ENCODE data around the gene FNDC7.
"Not testable (repeated sequence)": the region's sequence is repeated elsewhere in the genome, so short reads cannot be mapped to it uniquely, and the experiment has no call there.

The FNDC7 gene

GRCh38 chr1:108712606-108713150, at the start of gene FNDC7:
FNDC7 (plus strand) TSS chr1:108712908; CDS start chr1:108712934, 26 bp downstream.
- no peak for FAIRE-seq

- no peak for FAIRE-seq
Observed at GRCh38 chr1:108663074-108663473, 49.6 kb upstream of the FNDC7 start.

GRCh38 chr1:108664481-108664880, 48.2 kb upstream of the FNDC7 start:
- no peak for FAIRE-seq

- no peak for FAIRE-seq
Observed at GRCh38 chr1:108665067-108665466, 47.6 kb upstream of the FNDC7 start.

GRCh38 chr1:108665771-108666170, 46.9 kb upstream of the FNDC7 start:
- no peak for FAIRE-seq

- FAIRE-seq = not testable (repeated sequence)
Observed at GRCh38 chr1:108667422-108667821, 45.3 kb upstream of the FNDC7 start.

GRCh38 chr1:108668777-108669176, 43.9 kb upstream of the FNDC7 start:
- FAIRE-seq = no peak

- FAIRE-seq = no peak
Observed at GRCh38 chr1:108669679-108670078, 43.0 kb upstream of the FNDC7 start.

GRCh38 chr1:108670131-108670773, 42.5 kb upstream of the FNDC7 start:
- FAIRE-seq = no peak

GRCh38 chr1:108671143-108671542, 41.6 kb upstream of the FNDC7 start:
- no peak for FAIRE-seq

GRCh38 chr1:108678706-108679105, 34.0 kb upstream of the FNDC7 start:
- no peak for FAIRE-seq

- FAIRE-seq = no peak
Observed at GRCh38 chr1:108679586-108680213, 33.0 kb upstream of the FNDC7 start.

- FAIRE-seq = not testable (repeated sequence)
Observed at GRCh38 chr1:108681701-108682100, 31.0 kb upstream of the FNDC7 start.

GRCh38 chr1:108685529-108685928, 27.2 kb upstream of the FNDC7 start:
- no peak for FAIRE-seq

- no peak for FAIRE-seq
Observed at GRCh38 chr1:108686614-108687313, 25.9 kb upstream of the FNDC7 start.

- no peak for FAIRE-seq
Observed at GRCh38 chr1:108691128-108691941, 21.4 kb upstream of the FNDC7 start.

- FAIRE-seq = peak; percentile 82
Observed at GRCh38 chr1:108691942-108692723, 20.6 kb upstream of the FNDC7 start, which contains the start of gene PRPF38B. PRPF38B (plus strand) TSS chr1:108692310; CDS start chr1:108692592, 282 bp downstream.

- no peak for FAIRE-seq
Observed at GRCh38 chr1:108692724-108693655, 19.7 kb upstream of the FNDC7 start.

- no peak for FAIRE-seq
Observed at GRCh38 chr1:108695535-108695934, 17.2 kb upstream of the FNDC7 start.
